ENCODE data around the gene HCFC1R1. TPM values are rescaled to one million over a fixed set of nuclear protein-coding genes. Genes with fewer than 3 reads are reported as not detected.

The HCFC1R1 gene
- total RNA-seq, 1 experiment from 2014 or later: 76.0 TPM

DNA sequence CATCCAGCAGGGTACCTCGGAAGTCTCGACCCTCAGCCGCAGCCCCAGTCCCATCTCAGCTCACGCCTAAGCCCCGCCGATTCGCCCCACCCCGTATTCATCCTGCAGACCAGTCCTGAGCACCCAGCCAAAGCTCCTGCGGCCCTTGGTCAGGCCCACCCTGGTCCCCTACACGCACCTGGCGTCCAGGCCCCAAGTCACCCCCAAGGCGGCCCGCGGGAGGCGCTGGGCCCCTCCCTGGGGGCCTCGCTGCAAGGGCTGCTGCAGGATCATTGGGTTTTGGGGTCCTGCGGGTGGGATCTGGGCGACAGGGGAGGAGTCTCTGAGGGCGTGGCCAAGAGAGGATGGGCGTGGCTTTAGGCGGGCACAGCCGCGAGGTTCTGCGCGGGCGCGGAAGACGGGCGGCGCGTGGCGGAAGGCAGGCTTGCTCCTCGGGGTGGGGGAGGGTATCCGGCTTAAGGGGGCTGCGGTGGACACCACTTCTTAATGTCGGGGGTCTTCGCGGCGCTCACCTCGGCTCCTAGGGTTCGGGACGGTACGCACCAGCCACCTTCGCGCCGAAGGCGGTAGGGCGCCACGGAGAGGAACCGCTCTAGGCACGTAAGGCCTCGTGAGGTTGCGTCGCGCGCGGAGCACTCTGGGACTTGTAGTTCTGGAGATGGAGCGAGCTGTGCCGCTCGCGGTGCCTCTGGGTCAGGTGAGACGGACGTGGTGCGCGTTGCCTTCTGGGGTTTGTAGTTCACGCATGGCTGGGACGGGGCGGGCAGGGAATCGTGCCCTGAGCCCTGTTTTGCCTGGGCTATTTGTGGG is at the start of gene HCFC1R1, which contains the start of gene THOC6 (continued):
- TF ChIP-seq, protein P1, sequence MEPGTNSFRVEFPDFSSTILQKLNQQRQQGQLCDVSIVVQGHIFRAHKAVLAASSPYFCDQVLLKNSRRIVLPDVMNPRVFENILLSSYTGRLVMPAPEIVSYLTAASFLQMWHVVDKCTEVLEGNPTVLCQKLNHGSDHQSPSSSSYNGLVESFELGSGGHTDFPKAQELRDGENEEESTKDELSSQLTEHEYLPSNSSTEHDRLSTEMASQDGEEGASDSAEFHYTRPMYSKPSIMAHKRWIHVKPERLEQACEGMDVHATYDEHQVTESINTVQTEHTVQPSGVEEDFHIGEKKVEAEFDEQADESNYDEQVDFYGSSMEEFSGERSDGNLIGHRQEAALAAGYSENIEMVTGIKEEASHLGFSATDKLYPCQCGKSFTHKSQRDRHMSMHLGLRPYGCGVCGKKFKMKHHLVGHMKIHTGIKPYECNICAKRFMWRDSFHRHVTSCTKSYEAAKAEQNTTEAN (CRISPR knock-in tag; IDR thresholded peaks at IDR 0.05): peak; percentile 36; the same call in 1 of the 2 replicates
- TF ChIP-seq FOXK1 (CRISPR knock-in tag; IDR thresholded peaks at IDR 0.05): peak; percentile 39; the same call in 1 of the 2 replicates
- no peak; the same call in 1 of the 2 replicates for TF ChIP-seq CDX4 (CRISPR knock-in tag; IDR thresholded peaks at IDR 0.05; ENCODE audit: borderline replicate concordance)
- peak; percentile 83; the same call in 1 of the 2 replicates for TF ChIP-seq ZNF671 (CRISPR knock-in tag; IDR thresholded peaks at IDR 0.05)
- no peak for TF ChIP-seq TP53 (CRISPR knock-in tag; IDR thresholded peaks at IDR 0.05)
- TF ChIP-seq, protein P2, sequence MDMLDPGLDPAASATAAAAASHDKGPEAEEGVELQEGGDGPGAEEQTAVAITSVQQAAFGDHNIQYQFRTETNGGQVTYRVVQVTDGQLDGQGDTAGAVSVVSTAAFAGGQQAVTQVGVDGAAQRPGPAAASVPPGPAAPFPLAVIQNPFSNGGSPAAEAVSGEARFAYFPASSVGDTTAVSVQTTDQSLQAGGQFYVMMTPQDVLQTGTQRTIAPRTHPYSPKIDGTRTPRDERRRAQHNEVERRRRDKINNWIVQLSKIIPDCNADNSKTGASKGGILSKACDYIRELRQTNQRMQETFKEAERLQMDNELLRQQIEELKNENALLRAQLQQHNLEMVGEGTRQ (CRISPR knock-in tag; IDR thresholded peaks at IDR 0.05): peak; percentile 97
- no peak for TF ChIP-seq CBFB (CRISPR knock-in tag; IDR thresholded peaks at IDR 0.05; ENCODE audit: low read depth)
- peak; percentile 75 for TF ChIP-seq ZMAT4 (CRISPR knock-in tag; IDR thresholded peaks at IDR 0.05)
- TF ChIP-seq ZNF532 (CRISPR knock-in tag; IDR thresholded peaks at IDR 0.05; ENCODE audit: borderline replicate concordance): no peak; the same call in 1 of the 2 replicates
- TF ChIP-seq ETV6 (CRISPR knock-in tag; IDR thresholded peaks at IDR 0.05): no peak
- TF ChIP-seq NFATC4 (CRISPR knock-in tag; IDR thresholded peaks at IDR 0.05): peak; percentile 85
- TF ChIP-seq SMAD4 (CRISPR knock-in tag; IDR thresholded peaks at IDR 0.05): no peak
- TF ChIP-seq USF1 (CRISPR knock-in tag; IDR thresholded peaks at IDR 0.05): peak; percentile 98
- TF ChIP-seq, protein P3, sequence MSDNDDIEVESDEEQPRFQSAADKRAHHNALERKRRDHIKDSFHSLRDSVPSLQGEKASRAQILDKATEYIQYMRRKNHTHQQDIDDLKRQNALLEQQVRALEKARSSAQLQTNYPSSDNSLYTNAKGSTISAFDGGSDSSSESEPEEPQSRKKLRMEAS (CRISPR knock-in tag; IDR thresholded peaks at IDR 0.05): peak; percentile 87
- no peak for TF ChIP-seq NFE2L1 (CRISPR knock-in tag; IDR thresholded peaks at IDR 0.05)

DNA sequence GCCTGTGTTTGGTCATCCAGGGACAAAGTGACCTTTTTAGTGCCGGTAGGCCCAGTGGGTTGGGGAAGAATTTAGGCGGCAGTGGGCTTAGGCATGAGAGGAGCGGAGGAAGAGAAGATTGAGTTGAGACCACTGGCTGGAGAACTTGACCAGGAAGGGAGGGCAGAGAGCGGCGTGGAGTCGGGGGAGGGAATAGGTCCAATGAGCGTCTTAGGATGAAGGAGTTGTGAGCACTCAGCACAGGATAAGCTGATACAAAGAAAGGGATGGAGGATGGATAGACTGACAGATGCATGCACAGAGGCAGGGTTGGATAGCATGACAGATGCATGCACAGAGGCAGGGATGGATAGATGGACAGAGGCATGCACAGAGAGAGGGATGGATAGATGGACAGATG is 49.7 kb upstream of the HCFC1R1 start:
- peaks cover 12% of the 10 kb centered on the region for H3K27me3 Mint-ChIP-seq (ENCODE audit: low read depth)
- no peak overlapping the region for H3K27ac Mint-ChIP-seq
- ATAC-seq (no peak), DNase-seq (ENCODE audit: low spot score) (no peak)
- H3K4me3 Mint-ChIP-seq: no peak overlapping the region
- POLR2A ChIA-PET: no interaction called here
- H3K36me3 Mint-ChIP-seq: no peaks in the 10 kb centered on the region
- H3K4me1 Mint-ChIP-seq: peaks cover 42% of the 10 kb centered on the region
- CTCF ChIA-PET: no interaction called here
- H3K9me3 Mint-ChIP-seq: no peaks in the 10 kb centered on the region
- no peak for TF ChIP-seq PREB (CRISPR knock-in tag; IDR thresholded peaks at IDR 0.05; ENCODE audit: borderline replicate concordance)
- TF ChIP-seq ETV6 (CRISPR knock-in tag; IDR thresholded peaks at IDR 0.05): no peak
- no peak for TF ChIP-seq RORB (CRISPR knock-in tag; IDR thresholded peaks at IDR 0.05)
- no peak for TF ChIP-seq MYBL2 (CRISPR knock-in tag; IDR thresholded peaks at IDR 0.05)
- TF ChIP-seq, protein P4, sequence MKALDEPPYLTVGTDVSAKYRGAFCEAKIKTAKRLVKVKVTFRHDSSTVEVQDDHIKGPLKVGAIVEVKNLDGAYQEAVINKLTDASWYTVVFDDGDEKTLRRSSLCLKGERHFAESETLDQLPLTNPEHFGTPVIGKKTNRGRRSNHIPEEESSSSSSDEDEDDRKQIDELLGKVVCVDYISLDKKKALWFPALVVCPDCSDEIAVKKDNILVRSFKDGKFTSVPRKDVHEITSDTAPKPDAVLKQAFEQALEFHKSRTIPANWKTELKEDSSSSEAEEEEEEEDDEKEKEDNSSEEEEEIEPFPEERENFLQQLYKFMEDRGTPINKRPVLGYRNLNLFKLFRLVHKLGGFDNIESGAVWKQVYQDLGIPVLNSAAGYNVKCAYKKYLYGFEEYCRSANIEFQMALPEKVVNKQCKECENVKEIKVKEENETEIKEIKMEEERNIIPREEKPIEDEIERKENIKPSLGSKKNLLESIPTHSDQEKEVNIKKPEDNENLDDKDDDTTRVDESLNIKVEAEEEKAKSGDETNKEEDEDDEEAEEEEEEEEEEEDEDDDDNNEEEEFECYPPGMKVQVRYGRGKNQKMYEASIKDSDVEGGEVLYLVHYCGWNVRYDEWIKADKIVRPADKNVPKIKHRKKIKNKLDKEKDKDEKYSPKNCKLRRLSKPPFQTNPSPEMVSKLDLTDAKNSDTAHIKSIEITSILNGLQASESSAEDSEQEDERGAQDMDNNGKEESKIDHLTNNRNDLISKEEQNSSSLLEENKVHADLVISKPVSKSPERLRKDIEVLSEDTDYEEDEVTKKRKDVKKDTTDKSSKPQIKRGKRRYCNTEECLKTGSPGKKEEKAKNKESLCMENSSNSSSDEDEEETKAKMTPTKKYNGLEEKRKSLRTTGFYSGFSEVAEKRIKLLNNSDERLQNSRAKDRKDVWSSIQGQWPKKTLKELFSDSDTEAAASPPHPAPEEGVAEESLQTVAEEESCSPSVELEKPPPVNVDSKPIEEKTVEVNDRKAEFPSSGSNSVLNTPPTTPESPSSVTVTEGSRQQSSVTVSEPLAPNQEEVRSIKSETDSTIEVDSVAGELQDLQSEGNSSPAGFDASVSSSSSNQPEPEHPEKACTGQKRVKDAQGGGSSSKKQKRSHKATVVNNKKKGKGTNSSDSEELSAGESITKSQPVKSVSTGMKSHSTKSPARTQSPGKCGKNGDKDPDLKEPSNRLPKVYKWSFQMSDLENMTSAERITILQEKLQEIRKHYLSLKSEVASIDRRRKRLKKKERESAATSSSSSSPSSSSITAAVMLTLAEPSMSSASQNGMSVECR (CRISPR knock-in tag; IDR thresholded peaks at IDR 0.05; ENCODE audit: borderline replicate concordance): no peak
- TF ChIP-seq PRRX2 (CRISPR knock-in tag; IDR thresholded peaks at IDR 0.05): no peak
